Left renal cortex interstitium (tissue), 4 donors: Measurements from ENCODE around the gene LRCOL1. TPM values are rescaled to one million over a fixed set of nuclear protein-coding genes. Genes with fewer than 3 reads are reported as not detected.

Source experiments
- DNase-seq, 4 donors: peaks; one replicate each; pipeline ENCODE4 v3.0.0-alpha.2; 2013; ENCODE audit warnings: low read depth in 4 of 4, low spot score in 2 of 4, missing footprints in 1 of 4
- polyA plus RNA-seq, 4 donors: library from polyadenylated mRNA; unstranded; fragments of 120-200 nt; gene quantifications; one replicate each; pipeline ENCODE4 v1.2.1, GENCODE V29; 2013; ENCODE audit not compliant: insufficient read length in 4 of 4

The LRCOL1 gene
- polyA plus RNA-seq, 4 donors: 1.5 to 5.1 (median 3.0) TPM

- DNase-seq: no peak
These were observed 55.3 kb downstream of the LRCOL1 start for GRCh38 chr12:132554845-132555630.

Other genes with a start within 250 kb of the LRCOL1 start
- gene FBRSL1, start 120.4 kb downstream of the LRCOL1 start, polyA plus RNA-seq: 100 to 1,000 TPM in 1 of 4 donors, 10 to 100 TPM in 3; 37.5 to 104 (median 79.8) TPM
- gene P2RX2, start 8.2 kb upstream of the LRCOL1 start, polyA plus RNA-seq: 1 to 10 TPM in 3 of 4 donors, under 1 TPM in 1; 0.97 to 3.0 (median 1.7) TPM
- 10 to 100 TPM; 36.7 to 68.0 (median 53.0) TPM for gene POLE, start 76.8 kb upstream of the LRCOL1 start, polyA plus RNA-seq
- 10 to 100 TPM; 56.6 to 72.3 (median 59.0) TPM for gene PXMP2, start 77.0 kb upstream of the LRCOL1 start, polyA plus RNA-seq
- 10 to 100 TPM; 17.5 to 28.6 (median 25.5) TPM for gene PGAM5, start 100.3 kb upstream of the LRCOL1 start, polyA plus RNA-seq
- 10 to 100 TPM; 49.0 to 89.5 (median 71.2) TPM for gene ANKLE2, start 151.2 kb upstream of the LRCOL1 start, polyA plus RNA-seq
- gene GOLGA3, start 218.3 kb upstream of the LRCOL1 start, polyA plus RNA-seq: 10 to 100 TPM; 23.2 to 38.4 (median 31.0) TPM